H7 (cell line): ENCODE measurements around the gene PTCD1. TPM values are rescaled to one million over a fixed set of nuclear protein-coding genes. Genes with fewer than 3 reads are reported as not detected.
"Not testable (repeated sequence)": the region's sequence is repeated elsewhere in the genome, so short reads cannot be mapped to it uniquely, and the experiment has no call there.

Experiments used
- DNase-seq: peaks from one replicate; pipeline ENCODE4 v3.0.0; 2012
- H3K27me3 ChIP-seq: 2 replicates; pipeline ENCODE4 v1.6.0; 2011; ENCODE audit warnings: mild to moderate bottlenecking, low read length; ENCODE audit not compliant: control insufficient read depth, insufficient read depth
- H3K36me3 ChIP-seq: replicated peaks from 2 replicates; pipeline ENCODE4 v1.5.1; 2011; ENCODE audit warnings: low read length; ENCODE audit not compliant: control insufficient read depth, insufficient read depth
- H3K4me3 ChIP-seq: 2 replicates; pipeline ENCODE4 v1.5.1; 2011; ENCODE audit warnings: low read depth, mild to moderate bottlenecking, control low read depth, low read length, moderate library complexity; ENCODE audit not compliant: insufficient read depth
- total RNA-seq: library from RNA; depleted of rRNA; stranded (reverse); fragments of >200 nt; shearing (Covaris generic); gene quantifications from 2 replicates; pipeline ENCODE4 v1.2.3, GENCODE V29; 2014

Gene PTCD1
- total RNA-seq, 1 experiment from 2014 or later: 11.2 TPM

DNA sequence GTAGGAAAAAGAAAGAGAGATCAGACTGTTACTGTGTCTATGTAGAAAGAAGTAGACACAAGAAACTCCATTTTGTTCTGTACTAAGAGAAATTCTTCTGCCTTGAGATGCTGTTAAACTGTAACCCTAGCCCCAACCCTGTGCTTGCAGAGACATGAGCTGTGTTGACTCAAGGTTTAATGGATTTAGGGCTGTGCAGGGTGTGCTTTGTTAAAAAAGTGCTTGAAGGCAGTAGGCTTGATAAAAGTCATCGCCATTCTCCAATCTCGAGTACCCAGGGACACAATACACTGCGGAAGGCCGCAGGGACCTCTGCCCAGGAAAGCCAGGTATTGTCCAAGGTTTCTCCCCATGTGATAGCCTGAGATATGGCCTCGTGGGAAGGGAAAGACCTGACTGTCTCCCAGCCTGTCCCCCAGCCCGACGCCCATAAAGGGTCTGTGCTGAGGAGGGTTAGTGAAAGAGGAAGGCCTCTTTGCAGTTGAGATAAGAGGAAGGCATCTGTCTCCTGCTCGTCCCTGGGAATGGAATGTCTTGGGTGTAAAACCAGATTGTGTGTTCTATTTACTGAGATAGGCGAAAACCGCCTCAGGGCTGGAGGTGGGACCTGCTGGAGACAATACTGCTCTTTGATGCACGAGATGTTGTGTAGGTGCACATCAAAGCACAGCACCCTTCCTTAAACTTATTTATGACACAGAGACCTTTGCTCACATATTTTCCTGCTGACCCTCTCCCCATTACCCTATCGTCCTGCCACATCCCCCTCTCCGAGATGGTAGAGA lies 6.7 kb downstream of the PTCD1 start:
- DNase-seq, H3K4me3 ChIP-seq, H3K27me3 ChIP-seq: not testable (repeated sequence)
- peaks cover 34% of the 10 kb centered on the region for H3K36me3 ChIP-seq

DNA sequence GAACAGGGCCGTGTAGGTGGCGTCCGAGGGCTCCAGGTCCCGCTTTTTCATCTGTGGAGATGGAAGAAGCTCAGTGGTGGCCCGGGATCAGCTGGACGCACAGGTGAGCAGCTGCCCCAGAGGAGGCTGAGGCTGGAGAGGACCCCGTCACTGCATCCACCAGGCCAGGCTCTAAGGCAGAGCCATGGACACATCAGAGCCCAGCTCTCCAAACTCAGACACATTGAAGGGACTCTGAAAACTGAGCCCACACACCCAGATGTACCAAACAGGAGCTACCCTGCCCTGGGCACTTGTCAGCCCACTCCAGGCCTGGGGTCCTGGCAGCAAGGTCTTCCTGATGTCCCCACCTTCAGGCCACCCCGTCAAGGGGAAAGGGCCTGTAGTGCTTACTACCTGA lies 8.8 kb downstream of the PTCD1 start:
- DNase-seq: no peak
- Histone ChIP-seq H3K36me3 (peaks cover 41% of the 10 kb centered on the region), H3K27me3 (no peaks in the 10 kb centered on the region), H3K4me3 (no peak overlapping the region)

DNA sequence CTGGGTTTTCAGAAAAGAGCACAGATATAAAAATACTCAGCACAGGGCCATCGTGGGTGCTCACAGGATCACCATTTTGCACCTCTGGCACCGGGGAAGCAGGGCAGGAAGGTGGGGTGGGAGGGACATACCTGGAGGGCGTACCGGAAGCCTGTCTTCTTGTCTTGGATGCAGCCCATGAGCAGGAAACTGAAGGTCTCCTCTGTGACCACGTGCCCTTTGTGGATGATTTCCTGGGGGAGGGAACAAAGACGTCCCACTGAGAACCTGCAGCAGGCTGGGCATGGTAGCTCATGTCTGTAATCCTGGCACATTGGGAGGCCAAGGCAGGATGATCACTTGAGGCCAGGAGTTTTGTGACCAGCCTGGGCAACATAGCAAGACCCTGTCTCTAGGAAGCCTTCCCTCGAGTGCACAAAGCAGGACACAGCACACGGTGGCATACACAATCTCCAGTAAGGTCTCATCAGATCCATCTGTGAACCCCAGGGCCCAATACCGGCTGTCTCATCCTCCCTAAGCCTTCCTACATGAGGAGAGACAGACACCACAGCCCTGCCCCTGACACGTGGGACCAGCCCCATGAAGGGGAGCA lies 9.5 kb downstream of the PTCD1 start:
- Histone ChIP-seq H3K36me3 (peaks cover 44% of the 10 kb centered on the region), H3K4me3 (no peak overlapping the region), H3K27me3 (no peaks in the 10 kb centered on the region)
- no peak for DNase-seq

DNA sequence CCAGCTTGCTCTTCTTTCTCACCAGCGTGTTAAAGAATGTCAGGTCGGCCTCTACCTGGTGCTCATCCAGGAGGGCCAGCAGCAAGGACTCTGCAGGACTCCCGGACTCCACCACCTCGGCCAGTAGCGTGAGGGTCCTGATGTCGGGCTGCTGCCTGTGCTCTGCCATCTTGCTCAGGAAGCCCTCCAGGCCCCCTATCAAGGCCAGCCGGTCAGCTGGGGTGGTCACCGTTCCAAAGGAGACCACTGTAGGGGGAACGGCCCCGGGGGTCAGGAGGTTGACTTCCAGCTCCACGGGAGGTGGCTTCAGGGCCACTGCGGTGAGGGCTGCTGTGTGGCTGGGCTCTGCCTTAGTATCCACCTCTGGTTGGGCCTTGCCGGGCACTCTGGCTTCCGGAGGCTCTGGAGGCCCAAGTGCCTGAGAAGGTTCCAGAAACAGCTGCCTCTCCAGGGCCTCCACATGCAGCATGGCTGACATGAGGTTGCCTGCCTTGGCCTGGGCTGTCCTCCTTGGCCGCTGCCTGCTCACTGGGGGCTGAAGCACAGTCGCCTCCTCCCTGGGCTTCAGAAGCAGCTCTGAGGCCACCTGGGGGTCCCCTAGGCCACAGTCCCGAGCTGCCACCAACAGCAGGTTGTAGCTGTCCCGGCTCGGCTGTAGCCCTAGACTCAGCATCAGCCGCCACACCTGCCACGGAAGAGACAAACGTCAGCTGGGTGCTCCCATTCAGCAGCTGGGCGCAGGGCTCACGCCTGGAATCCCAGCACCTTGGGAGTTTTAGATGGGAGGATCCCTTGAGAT lies 13.5 kb downstream of the PTCD1 start:
- DNase-seq: peak; percentile 31
- Histone ChIP-seq H3K4me3 (no peak overlapping the region), H3K36me3 (peaks cover 45% of the 10 kb centered on the region), H3K27me3 (no peaks in the 10 kb centered on the region)

DNA sequence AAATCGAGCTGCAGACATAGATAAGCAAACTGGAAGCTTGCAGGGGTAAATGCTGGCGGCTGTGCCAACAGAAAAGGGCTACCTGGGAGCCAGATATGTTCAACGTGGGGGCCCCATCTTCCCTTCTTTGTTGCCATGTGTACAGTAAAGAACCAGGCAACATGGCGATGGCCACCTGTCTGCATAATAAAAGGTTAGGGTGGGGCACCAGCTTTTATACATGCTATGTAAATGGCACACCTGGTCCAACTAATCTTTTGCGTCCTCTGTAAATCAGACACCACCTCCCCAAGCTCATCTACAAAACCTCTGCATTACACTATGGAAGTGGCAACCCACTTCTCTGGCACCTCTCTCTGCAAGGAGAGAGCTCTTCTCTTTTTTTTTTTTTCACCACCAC lies 16.0 kb downstream of the PTCD1 start:
- H3K4me3 ChIP-seq: no peak overlapping the region
- DNase-seq: no peak
- H3K36me3 ChIP-seq: peaks cover 49% of the 10 kb centered on the region
- H3K27me3 ChIP-seq: no peaks in the 10 kb centered on the region

DNA sequence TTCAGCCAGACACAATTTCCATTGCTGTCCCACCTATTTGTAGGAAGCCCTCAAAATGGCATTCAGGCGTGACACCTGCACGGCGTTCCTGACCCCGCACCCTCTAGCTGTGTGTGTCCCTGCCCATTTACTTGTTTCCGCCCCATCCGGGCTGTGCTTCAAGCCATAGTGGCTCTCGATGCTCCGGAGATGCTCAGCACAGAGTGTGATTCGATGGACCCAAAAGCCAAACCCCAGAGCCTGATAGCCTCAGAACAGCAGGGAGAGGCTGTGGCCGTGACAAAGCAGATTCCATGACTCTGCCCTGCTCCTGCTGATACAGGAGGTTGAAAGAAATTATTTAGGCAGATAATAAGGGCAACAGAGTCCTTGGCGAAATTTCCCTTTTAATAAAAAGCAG lies 16.4 kb downstream of the PTCD1 start:
- peak; percentile 39 for DNase-seq
- no peaks in the 10 kb centered on the region for H3K27me3 ChIP-seq
- H3K36me3 ChIP-seq: peaks cover 54% of the 10 kb centered on the region
- no peak overlapping the region for H3K4me3 ChIP-seq

DNA sequence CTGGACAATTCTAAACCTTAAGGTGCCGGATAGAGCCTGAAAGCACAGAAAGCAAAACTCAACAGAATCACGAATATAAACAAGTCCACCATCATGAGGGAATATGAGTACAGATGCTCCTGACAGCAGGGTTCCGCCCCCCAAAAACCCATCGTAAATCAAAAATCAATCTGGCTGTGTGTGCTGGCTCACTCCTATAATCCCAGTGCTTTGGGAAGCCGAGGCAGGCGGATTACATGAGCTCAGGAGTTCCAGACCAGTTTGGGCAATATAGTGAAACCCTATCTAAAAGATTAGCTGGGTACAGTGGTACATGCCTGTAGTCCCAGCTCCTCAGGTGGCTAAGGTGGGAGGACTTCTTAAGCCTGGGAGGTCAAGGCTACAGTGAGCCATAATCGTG lies 17.6 kb downstream of the PTCD1 start:
- H3K4me3 ChIP-seq: no peak overlapping the region
- no peaks in the 10 kb centered on the region for H3K27me3 ChIP-seq
- DNase-seq: no peak
- H3K36me3 ChIP-seq: peaks cover 60% of the 10 kb centered on the region

DNA sequence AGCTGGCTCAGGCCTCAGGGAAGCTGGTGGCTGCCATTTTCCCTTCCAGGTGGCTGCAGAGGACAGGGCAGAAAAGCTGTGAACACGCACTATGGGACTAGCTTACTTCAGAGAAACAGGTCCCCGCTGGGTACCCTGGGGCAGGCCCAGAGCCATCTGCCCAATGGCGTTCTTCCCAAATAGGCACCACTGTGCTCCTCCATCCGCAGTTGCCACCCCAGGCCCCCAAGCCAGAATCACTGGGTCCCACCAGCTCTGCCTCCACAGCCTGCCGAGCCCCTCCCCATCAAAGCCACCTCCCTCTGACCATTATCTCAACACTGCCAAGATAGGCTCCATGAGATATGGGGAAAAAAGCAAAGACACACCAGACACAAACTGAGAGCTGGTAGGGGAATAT lies 18.4 kb downstream of the PTCD1 start:
- Histone ChIP-seq H3K27me3 (no peaks in the 10 kb centered on the region), H3K4me3 (no peak overlapping the region), H3K36me3 (peaks cover 56% of the 10 kb centered on the region)
- peak; percentile 37 for DNase-seq

DNA sequence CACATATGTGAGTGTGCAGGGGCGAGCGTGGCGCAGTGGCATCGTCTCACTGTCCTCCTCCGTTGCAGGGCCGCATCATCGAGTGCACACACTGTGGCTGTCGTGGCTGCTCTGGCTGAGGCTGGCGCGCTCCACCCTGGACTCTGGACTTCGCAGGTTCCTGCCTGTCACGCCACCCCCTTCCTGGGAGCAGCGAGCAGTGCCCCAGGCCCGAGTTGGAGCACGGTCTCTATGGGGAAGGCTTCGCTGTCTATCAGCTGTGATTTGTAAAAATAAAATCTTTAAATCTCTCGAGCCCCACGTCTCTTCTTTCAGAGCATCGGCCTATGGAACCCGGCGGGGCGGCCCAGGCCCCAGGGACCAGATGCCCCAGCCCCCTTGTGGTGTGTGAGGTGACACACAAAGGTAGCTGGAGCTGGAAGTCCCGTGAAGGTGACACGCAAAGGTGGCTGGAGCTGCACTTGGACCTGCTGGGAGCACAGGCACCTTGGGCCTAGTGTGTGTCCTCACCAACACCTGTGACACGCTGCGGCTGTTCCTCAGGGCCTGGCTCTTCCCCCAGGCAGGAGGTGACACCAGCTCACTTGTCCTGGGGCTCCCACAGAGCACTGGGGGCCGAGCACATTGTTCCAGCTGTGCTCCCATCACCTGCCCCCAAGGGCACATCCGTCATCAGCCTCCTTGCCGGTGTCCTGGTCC lies 19.1 kb downstream of the PTCD1 start:
- Histone ChIP-seq H3K36me3 (peaks cover 50% of the 10 kb centered on the region), H3K27me3 (no peaks in the 10 kb centered on the region), H3K4me3 (no peak overlapping the region)
- peak; percentile 66 for DNase-seq

DNA sequence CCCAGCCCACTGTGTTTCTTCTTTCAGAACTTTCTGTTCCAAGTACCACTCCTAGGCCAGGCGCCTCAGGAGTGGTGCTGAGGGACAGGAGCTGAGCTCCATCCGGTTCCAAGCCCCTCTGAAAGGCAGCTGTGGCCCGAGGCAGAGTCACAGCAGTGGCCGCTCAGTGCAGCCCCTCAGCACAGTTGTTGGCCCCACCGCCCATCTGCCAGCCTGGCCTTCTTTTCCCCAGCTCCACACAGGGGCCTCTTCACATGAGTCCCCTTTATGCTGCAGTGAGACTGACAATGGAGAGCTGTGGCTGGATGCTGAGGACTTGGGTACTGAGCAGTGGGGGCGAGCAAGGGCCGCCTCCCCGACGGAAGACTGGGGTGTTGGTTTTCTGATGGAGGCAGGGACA lies 20.3 kb downstream of the PTCD1 start:
- H3K36me3 ChIP-seq: peaks cover 41% of the 10 kb centered on the region

DNA sequence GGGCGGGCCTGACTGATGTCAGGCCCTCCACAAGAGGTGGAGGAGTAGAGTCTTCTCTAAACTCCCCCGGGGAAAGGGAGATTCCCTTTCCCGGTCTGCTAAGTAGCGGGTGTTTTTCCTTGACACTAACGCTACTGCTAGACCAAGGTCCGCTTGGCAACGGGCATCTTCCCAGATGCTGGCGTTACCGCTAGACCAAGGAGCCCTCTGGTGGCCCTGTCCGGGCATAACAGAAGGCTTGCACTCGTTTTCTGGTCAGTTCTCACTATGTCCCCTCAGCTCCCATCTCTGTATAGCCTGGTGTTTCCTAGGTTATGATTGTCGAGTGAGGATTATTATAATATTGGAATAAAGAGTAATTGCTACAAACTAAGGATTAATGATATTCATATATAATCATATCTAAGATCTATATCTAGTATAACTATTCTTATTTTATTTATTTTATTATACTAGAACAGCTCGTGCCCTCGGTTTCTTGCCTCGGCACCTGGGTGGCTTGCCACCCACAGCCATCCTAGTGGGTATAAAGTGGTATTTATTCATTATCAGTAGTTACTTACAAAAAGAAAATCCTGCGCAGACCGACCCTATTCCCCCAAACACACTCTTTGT lies 23.0 kb downstream of the PTCD1 start:
- DNase-seq: not testable (repeated sequence)

More for the DNA sequence above, 20.3 kb downstream of the PTCD1 start:
- DNase-seq: no peak
- Histone ChIP-seq H3K27me3 (no peaks in the 10 kb centered on the region), H3K4me3 (no peak overlapping the region)

DNA sequence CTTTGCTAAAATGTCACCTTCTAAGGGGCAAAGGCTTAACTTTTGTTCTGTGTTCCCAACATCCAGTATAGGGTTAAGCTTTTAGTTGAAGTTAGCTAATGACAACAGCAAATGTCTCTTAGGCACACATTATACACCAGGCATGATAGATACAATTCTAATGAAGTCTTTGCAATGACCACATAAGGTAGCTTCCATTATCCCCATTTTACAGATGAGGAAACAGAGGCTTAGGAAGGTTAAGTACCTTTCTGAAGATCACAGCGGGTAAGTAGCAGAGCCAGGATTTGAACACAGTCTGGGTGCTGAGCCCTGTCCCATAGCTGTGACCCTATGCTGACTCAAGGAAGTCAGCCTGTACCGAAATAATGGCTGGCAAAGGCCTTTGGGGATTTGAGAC lies 28.0 kb downstream of the PTCD1 start:
- no peaks in the 10 kb centered on the region for H3K27me3 ChIP-seq
- DNase-seq: no peak
- H3K4me3 ChIP-seq: no peak overlapping the region
- H3K36me3 ChIP-seq: peaks cover 17% of the 10 kb centered on the region

More for the DNA sequence above, 23.0 kb downstream of the PTCD1 start:
- H3K27me3 ChIP-seq, H3K4me3 ChIP-seq: not testable (repeated sequence)
- H3K36me3 ChIP-seq: peaks cover 47% of the 10 kb centered on the region

DNA sequence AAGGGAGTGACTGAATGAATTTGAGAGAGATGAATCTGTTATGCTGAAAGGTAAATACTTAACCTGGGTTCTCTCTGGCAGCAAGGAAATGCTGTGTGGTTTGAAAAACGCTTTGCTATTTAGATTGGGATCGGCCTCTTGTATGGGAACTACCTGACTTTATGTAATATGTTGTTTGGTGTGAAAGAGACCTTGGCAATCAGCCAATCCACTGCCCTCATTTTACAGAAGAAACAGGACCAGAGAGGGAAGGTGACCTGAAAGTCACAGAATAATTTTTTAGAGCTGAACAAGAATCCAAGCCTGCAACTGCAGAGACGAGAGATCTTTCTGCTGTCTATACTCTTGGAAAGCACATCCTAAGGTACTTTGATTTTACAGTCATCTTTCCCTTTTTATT lies 28.8 kb downstream of the PTCD1 start:
- H3K4me3 ChIP-seq: peak overlapping the region; percentile 99
- H3K27me3 ChIP-seq: no peaks in the 10 kb centered on the region
- H3K36me3 ChIP-seq: peaks cover 18% of the 10 kb centered on the region
- no peak for DNase-seq

DNA sequence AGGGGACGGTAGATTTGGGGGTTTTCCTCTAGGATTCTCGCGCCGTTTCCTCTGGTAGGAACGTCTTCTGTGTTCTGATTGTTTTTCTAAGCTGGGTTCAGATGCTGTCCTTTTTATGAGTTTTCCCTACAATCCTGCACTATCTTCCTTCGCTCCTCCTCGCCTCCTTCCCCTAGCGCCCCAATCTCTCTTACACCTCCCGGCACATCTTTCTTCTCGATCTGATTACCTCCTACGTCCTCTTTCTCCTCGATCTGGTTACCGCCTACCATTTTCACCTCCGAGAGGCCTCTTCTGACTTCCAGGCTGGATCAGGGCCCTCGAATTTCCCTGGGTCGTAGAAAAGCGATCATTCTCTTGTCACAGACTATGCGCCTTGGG lies 29.4 kb downstream of the PTCD1 start:
- no peaks in the 10 kb centered on the region for H3K27me3 ChIP-seq
- DNase-seq: no peak
- peaks cover 23% of the 10 kb centered on the region for H3K36me3 ChIP-seq
- H3K4me3 ChIP-seq: peak overlapping the region; percentile 99
